ENCODE data around the gene NECTIN1.

Gene NECTIN1

GRCh38 chr11:119755356-119756071, 26.5 kb upstream of the NECTIN1 start:
- FAIRE-seq = no peak

DNA sequence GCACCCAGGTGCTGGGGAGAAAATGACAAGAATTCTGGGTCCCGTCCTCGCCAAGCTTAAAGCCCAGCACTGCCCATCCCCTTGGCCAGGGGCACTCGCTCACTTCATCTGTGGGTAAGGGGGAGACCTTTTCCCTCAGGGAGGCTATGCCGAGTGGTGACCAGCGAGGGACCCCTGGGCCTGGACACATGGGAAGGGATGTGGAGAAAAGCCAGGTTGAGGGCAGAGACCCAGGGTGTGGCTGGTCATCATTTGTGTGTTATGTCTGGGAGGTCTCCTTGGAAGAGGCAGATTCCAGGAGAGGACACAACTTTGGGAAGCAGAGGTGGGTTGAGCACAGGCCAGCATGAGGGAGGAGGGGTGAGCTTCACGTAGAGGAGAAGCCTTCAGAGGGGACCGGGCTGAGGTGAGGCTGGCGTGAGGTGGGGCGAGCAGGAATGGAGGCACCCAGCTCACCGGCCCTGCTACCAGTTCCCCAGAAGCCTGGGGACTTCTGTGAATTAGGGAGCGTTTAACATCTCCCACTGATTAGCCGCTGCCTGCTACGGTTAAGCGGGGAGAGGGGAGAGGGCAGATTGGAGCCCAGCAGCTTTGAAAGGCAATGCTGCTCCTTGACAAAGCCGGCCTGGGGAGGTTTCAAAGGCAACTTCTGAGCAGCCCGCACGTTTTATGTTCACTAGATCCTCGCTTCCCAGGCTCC, 25.8 kb upstream of the NECTIN1 start:
- no peak for FAIRE-seq

- no peak for FAIRE-seq
Measured at GRCh38 chr11:119754199-119754598, 25.2 kb upstream of the NECTIN1 start.

- no peak for FAIRE-seq
Measured at GRCh38 chr11:119752946-119753345, 23.9 kb upstream of the NECTIN1 start.

GRCh38 chr11:119752345-119752871, 23.4 kb upstream of the NECTIN1 start:
- FAIRE-seq = no peak

DNA sequence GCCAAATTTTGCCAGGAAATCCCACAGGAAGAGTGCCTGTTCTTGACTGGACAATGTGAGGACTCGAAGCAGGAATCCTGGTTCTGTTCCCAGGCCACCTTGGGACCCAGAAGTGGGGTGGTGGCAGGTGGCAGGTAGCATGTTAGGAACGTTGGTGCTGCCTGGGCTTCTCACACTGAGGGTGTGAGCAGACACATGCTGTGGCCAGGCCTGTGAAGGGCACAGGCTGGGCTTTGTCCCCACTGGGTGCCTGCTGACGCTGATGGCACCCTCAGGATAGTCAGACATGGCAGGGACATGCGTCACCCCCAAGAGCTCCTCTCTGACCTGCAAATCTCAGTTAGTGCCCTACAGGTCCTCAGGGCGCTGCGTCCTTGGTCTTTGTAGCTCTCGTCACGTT, 21.1 kb upstream of the NECTIN1 start:
- no peak for FAIRE-seq

DNA sequence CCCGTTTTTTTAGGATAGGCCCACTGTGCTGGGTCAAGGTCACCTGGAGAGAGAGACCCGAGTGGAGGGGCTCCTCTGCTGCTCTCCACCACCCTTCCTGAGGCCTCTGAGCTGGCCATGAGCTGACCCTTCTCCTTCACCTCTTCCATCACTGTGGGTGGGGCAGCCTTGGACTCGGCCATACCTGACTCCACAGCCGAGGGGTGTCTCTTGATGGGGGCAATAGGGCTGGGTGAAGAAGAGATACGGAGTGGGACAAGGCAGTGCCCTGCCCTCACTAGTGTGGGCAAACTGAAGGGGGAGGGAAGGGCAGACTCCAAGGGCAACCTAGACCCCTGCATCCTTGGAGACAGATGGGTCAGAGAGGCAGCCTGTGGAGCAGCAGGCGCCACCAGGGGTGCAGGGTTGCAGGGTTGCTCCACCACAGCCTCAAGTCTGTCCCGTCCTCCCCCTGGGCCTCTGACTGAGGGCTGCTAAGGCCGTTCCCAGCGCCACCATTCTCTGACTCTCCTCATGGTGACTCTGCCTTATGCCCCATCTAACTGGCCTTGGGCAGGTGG, 20.1 kb upstream of the NECTIN1 start:
- FAIRE-seq = no peak

- FAIRE-seq = no peak
Measured at GRCh38 chr11:119747868-119748660, 19.1 kb upstream of the NECTIN1 start.

GRCh38 chr11:119745776-119746535, 17.0 kb upstream of the NECTIN1 start:
- no peak for FAIRE-seq

- no peak for FAIRE-seq
Measured at GRCh38 chr11:119745112-119745511, 16.1 kb upstream of the NECTIN1 start.

- FAIRE-seq = no peak
Measured at GRCh38 chr11:119744577-119744976, 15.6 kb upstream of the NECTIN1 start.

DNA sequence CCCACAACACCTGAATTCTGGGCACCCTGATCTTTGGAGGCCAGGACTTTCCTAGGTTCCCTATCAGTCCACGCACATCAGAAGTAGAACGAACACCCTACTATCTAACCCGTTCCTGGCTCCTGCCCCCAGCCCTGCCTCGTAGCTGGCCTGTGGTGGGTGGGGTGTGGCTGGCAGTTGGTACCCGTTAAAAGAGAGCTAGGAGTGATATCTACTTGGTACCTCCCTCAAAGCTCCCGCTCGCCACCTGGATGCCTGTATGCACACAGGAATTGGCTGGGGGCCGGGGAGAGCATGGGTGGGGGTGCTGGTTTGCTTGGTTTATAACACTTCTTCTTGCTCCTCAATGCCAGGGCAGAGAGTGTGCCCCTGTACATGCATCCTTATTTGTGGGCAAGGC, 14.0 kb upstream of the NECTIN1 start:
- FAIRE-seq = no peak

GRCh38 chr11:119742263-119742861, 13.4 kb upstream of the NECTIN1 start:
- FAIRE-seq = no peak

GRCh38 chr11:119741369-119742262, 12.6 kb upstream of the NECTIN1 start:
- FAIRE-seq = no peak

DNA sequence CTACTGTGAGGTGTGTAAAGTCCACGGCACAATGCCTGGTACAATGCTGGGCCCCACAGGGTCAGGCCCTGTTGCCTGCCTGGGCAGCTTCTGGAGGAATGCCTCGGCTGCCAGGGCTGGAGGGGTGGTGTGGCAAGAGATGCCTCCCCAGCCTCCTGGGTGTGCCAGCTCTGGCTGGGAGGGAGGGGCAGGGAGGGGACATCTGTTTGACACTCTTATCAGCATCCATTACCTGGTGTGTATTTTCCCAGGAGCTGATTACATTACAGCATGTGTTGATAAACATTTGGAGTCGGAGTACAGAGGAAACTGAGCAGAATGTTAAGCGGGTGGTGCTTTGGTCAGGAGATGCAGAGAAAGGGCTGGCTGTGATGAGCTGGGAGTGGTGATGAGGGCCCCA, 11.0 kb upstream of the NECTIN1 start:
- no peak for FAIRE-seq

- FAIRE-seq = peak; percentile 85
Measured at GRCh38 chr11:119739021-119739703, 10.2 kb upstream of the NECTIN1 start.

GRCh38 chr11:119738059-119738439, 9.0 kb upstream of the NECTIN1 start:
- FAIRE-seq = no peak

- no peak for FAIRE-seq
Measured at GRCh38 chr11:119737366-119738058, 8.5 kb upstream of the NECTIN1 start.

GRCh38 chr11:119734788-119735187, 5.8 kb upstream of the NECTIN1 start:
- FAIRE-seq = no peak

Data from endometrium (tissue), 2 donors.